GM18498 (cell line): ENCODE measurements around the gene CHCHD6.
A peak's percentile ranks its signal among the peaks of the same experiment; 100 is the strongest.

Experiments used
- ATAC-seq: cut with Tn5 transposase; IDR thresholded peaks from one replicate; pipeline ENCODE4 v1.9.1; 2021; ENCODE audit warnings: mild to moderate bottlenecking, moderate library complexity; ENCODE audit not compliant: unreplicated experiment

The CHCHD6 gene

DNA sequence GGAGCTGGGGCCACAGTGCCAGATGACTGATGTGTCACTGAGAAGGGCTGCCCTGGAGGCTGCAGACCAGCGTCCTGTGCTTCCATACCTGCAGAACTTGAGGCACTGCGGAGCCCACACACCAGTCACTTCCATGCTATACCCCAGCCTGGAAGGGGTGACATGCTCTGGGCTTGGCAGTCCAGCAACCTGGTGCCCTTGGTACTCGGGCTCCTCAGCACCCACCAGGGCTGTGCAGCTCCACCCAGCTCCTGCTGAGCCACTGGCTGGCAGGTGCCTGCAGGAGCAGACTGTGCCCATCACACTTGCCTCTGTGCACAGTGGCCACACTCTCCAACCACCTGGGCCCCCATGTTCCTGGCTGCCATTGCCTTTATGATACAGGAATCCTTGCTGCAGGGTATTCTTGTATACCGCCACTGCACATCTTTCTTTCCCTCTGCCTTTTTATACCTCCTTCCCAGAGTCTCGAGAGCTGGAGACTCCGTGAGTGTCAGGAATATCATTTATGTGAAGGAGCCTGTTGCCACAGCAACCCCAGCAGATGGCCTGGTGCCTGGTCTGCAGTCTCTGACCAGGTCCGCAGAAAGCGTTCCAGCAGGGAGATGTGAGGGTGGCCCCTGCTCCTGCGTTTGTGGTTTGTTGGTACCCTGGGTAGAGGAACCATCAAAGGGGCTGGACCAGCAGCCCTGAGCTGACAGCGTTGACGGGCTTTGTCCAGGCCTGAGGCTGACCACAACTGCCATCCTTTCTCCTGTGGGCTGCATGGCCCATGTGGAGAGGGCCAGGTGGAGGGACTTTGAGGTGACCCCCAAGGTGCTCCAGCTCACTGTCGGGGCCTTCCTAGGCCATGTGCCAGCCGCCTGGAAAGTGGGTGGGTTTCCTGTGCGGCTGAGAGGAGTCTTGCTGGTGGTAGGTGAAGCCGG lies 185.5 kb downstream of the CHCHD6 start:
- no peak for ATAC-seq

DNA sequence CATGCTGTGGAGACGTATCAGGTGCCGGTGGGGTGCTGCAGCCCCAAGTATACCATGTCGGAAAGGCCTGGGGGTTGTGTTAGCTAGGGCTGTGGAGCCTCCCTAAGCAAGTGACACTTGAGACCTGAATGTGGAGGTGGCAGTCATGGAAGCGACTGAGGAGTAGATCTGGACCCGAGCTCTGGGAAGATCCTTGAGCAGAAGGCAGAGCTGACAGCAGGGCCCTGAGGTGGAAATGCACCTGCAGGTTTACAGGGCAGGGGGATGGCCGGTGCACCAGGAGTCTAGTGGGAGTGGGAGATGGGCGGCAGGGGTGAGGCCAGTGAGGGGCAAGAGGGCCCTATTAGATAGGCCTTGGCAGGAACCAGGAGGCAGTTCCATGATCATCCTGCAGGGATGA lies 187.1 kb downstream of the CHCHD6 start:
- ATAC-seq, result no peak

DNA sequence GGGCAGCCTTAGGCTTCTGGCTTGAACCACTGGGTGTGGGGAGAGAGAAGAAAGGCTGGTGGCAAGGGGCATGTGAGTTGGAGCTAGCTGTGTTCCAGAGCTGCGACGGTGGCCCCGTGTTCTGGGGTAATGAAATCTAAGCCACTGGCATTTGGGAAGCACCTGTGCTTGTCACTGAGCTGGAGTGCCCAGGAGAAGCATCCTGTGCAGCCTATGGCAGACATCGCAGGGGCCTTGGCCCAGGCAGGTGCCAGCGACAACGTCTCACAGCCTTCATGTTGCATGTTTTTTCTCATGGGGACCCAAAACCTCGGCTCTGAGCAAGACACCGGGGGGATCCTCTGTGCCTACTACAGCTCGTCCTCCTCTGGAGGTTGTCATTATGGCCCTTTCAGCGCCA lies 187.8 kb downstream of the CHCHD6 start:
- ATAC-seq, result no peak

DNA sequence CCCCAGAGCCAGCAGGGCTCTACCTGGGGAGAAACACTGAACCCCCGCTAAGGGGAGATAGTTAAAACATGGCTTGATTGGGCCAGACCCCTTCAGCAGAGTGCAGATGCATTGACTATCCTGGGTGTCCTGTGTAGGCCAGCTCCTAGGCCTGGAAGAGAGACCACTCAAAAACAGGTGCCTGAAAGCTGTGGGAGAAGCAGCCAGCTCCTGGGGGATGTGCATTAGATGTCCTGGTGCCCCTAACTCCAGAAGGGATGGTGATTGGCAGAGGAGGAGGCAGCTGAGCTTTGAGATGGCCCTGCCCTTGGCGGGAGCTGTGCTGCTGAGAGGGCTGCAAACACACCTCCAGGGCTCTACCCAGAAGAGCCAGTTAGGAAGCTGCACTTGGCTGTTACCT lies 189.6 kb downstream of the CHCHD6 start:
- ATAC-seq, result no peak

DNA sequence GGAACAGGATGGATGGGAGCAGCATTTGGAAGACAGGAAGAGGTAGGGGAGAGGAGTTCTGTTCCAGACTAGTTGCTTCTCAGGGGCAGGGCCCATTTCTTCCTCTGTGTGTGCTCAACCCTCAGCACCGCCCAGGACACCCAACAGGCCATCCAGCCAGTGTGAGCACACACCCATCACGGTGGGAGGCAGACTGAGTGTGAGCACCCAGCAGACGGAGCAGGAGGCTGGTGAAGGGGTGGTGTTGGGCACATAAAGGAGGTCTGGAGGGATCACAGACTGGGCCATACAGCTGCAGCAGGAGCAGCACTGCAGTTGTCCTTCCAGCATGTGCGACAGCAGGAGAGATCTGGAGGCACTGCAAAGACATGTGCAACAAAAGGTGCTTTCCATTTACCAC lies 190.4 kb downstream of the CHCHD6 start:
- ATAC-seq, result no peak

DNA sequence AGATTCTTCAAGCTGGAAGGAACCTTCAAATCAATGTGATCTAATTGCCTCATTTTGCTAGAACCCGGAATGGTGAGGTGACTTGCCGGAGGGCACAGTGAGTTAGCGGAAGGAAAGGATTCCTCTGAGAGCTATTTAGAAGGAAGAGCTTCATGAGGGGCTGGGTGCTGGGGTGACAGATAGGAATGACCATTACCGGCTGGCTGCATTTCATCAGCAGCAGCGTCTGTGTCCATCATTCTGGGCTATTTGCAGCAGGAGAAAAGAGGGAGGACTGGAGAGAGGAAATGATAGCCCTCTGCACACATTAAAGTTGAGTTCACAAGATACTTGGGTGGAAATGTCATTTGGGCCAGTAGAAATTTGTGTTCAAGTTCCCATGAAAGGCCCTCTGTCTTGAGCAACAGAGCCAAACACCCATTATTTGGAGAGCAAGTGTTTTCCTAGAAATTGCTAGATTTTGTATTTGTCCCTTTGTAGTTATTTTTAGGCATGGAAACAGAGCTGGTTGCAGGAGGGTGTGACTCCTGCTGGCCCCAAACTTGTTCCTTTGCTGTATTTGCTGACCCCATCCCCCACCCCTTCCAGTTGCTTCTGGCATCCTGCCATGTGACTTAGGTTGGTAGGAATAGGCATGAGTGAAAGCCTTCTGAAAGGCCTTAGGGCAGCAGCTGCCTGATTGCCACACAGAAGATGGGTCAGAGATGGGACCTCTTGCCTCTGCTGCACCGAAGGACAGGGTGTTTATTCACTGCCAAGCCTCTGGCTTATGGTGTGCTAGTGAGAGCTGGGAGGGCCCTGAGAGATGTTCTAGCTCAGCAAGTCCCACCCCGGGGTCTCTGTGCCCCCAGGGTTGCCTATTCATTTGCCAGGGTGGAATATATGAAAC lies 191.4 kb downstream of the CHCHD6 start:
- no peak for ATAC-seq

DNA sequence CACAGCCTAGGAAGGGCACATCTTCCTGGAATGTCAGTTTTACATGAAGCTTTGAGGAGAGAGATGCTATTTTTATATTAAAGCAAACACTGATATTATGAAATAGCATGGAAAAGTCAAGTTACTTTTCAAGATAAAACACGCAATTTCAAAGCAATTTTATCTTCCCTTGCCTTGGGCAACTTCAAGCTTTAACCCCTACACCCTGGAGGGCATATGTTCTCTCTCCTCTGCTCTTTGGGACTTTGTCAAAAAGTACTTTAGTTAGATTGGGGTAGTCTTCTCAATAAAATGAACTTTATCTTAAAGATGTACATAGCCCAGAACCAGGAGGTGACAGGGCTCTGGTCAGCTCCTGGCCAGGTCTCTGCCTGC lies 192.0 kb downstream of the CHCHD6 start:
- no peak for ATAC-seq

DNA sequence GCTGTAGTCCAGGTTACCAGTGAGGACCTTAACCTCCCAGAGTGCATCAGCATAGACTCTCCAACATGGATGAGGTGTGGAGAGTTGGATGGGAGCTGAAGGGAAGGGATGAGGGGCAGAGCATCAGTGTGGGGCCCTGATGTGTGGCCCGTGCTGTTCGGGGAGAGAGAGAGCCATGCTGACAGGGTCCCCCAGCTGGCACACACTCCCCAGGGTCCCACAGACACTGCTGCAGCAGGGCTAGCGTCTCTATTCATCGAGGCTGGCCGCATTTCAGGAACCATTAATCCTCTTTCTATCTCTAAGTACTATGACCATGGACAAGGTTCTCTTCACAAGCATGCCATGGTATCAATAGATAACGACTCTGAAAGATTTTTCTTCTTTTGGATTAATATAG lies 192.9 kb downstream of the CHCHD6 start:
- no peak for ATAC-seq

DNA sequence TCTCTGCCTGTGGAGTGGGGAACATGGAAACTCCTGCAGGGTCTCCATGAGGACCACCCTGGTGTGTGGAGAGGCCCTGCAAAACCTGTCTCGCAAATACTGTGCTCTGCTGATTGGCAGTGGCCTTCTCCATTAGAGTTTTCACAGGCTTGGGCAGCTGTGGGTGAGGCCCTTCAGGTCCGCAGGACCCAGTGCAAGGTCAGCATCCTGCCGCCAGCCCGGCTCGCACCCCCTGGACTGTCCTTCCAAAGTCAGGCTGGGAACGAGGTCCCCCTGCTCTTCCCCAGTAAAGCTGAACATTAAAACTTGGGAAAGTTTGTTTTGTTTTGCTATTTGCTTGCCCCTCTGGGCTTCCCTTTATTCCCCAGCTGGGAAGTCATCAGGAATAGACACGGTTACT lies 193.9 kb downstream of the CHCHD6 start:
- ATAC-seq, result no peak

DNA sequence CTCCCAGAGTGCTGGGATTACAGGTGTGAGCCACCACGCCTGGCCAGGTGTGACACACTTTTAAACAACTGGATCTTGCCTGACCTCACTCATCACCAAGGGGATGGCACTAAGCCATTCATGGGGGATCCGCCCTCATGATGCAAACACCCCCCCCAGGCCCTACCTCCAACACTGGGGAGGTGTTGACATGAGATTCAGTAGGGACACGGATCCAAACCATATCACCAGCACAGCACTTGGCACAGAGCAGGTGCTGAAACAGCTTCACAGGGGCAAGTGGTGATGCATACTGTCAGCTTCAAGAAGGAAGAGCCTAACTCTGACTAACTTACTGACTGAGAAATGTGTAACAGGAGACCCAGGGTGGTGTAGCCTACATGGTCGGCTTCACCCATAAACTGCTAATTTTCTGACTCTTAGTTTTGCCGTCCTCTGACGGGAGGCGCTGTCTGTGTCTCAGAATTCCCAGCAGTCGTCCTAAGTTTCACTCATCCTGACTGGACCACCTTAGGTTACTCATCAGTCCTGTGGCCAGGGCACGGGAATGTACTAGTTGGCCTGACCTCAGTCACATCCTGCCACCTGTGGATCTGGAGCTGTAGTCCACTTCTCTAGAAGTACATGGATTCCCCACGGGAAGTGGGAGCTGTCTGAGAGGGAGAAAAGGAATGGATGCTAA lies 197.0 kb downstream of the CHCHD6 start:
- no peak for ATAC-seq

DNA sequence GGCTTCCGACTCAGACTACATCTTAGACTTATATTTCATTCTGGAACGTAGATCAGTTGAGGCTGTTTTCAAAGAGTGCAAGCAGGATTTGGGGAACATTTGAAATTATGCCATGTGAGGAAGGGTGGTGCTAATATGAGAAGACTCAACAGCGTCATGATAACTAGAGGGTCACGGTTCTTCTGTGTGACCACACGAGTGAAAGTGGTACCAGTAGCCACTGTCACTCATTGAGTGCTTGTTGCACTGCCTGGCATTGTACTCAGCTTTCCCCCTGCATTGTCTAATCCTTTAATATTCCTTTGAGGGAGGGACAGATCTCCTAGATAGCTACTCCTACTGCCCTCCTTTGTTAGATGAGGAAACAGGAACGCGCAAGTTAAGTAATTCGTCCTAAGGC lies 197.6 kb downstream of the CHCHD6 start:
- no peak for ATAC-seq

DNA sequence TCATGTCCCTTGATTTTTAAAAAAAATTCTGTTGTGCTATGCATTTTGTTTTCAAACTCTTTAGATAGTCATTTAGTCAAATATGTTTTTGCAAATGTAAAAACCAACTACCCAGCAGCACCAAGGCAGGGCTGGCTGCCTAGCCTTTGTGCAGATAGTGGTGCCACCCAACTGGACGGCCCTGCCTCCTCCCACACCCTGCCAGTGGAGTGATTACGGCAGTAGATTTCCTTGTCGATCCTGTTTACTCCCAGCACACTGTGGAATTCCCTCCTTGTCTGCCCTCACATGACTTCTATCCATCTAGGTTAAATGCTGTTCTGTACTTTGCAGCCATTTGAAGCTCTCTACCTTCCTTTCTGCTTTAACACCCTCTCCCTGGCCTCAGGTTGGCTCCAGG lies 199.5 kb downstream of the CHCHD6 start:
- no peak for ATAC-seq

DNA sequence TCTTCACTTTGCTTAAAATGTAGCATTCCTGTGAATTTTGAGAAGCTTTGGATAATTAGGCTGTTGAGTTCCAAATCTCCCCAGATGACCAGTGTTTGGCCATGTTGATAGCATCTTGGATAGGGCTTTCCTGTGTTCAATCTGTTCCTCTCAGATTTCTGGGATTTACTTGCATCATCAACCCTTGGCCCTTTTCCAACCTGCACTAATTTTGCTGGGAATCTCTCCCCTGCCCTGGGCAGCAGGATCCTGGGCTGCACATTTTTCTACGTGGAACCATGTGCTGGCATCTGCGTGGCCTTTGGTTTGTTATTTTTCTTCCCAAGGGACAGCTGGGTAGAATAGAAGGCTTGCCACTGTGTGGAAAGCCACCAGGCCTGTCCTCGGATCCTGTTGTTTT lies 203.5 kb downstream of the CHCHD6 start:
- ATAC-seq, result no peak

DNA sequence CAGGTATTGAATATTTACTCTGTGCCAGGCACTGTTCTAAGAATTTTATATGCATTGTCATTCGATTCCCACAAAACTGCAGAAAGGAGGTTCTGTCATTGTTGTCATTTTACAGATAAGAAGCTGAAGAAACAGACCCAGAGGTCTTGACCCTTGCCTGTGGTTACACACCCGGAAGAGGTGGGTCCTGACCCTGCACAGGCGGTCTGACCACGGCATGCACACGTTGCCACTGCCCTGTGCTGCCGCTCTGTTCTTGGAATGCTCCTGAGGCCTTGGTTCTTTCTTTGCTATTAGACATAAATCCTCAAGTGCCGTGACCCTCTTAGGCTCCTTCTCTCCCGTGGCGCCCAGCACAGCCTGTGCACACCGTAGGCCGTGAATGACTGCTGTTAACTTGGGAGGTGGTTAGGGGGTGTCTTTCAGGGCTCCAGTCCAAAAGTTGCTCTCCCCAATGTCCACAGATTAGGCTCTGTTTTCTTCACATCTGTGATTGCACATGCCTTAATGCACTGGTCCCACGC lies 204.8 kb downstream of the CHCHD6 start:
- ATAC-seq, result no peak

DNA sequence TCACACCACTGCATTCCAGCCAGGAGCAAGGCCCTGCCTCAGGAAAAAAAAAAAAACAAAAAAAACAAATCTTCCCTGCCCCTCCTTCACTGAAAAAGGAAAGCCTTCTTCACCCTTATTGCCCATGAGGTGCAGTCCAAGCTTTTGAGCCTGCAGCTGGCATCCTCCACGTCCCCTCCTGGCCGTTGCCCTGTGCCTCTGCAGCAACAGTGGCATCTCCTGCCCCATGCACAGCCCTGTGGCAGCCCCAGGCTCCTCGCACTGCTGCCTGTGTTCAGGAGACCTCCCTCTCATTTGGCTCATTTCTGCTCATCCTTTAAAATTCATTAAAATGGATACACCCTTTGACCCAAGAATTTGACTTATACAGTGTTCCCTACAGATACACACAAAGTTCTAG lies 206.2 kb downstream of the CHCHD6 start:
- ATAC-seq, result no peak

DNA sequence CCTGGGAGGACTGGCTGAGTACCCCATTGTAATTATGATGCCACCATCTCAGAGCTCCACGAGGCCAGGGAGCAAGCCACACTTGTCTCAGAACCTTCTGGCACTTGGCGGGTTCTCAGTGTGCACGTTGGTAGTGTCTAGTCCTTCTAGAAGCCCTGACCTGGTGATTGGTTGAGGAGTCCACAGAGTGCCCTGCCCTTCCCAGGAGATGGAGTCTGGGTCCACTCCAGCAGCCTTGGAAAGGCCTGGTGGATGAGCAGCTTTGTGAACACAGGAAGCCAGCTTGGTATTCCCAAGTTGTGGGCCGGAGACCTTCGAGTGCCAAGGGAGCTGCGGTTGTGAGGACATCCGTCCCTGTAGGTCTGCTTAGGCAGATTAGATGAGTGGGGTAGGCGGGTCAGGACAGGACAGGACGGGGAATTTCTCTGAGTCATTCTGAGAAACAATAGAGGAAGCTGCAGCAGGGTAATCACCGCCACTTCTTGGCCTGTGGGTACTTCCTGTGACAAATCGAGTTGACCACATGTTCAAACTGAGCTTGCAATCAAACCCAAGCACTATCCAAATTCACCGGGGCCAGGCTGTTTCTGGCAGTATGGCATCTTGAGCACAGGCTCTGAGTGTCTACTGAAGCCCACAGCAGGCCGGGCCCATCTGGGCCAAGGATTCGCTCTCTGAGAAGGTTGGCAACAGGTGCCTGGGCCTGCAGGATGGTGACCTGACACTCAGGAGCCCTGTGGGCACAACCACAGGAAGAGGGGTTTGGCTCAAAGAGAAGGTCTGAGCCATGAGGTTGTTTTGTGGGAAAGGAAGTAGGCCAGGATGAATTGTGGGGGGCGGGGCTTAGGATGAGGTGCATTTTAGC lies 207.4 kb downstream of the CHCHD6 start:
- peak; percentile 97 for ATAC-seq

DNA sequence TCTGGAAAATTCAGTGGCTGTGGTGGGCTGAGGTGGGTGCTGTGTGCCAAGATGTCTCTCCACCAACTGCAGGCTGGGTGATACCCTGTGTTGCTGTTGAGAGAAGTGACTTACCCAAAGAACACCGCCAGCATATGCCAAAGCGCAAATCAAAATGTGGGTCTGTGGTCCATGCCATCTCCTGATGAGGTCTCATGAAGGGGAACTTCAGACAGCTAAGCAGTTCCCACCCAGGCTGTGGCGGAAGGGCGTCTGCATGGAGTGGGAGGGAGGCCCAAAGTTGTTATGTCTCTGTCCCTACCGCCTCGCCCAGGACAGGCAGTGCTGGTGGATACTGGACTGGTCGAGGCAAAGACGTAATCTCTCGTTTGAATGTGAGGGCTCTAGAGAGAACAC lies 208.0 kb downstream of the CHCHD6 start:
- no peak for ATAC-seq

DNA sequence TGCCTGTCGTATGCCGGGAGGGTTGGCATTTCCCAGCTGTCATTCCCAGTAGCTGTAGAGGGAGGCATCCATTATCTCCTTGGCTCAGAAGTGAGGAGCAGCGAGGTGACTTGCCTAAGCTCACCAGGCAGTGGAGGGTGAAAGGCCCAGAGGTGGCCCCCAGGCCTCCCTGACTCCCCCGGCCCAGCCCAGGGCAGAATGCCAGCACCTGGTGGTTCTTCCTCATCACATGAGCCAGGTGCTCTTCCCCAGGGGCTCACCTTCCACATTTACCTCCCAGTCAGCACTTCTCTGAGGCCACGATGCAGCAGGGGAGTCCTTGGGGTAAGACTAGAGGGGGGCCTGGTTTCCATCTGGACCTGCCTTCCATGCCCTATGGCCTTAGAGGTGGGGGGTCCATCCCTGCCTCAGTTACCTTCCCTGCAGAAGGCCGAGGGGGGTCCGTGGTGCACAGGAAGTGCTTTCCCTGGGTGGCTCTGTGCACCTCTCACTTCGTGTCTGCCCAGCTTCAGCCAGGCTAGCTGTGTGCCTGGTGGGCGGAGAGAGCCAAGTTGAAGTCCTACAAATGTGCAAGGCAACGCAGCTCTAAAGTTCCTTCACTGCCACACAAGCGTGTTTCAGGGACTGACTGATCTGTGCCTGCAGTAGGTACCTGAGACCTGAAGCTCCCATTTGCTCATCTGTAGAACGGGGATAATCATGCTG lies 208.6 kb downstream of the CHCHD6 start:
- ATAC-seq, result no peak

DNA sequence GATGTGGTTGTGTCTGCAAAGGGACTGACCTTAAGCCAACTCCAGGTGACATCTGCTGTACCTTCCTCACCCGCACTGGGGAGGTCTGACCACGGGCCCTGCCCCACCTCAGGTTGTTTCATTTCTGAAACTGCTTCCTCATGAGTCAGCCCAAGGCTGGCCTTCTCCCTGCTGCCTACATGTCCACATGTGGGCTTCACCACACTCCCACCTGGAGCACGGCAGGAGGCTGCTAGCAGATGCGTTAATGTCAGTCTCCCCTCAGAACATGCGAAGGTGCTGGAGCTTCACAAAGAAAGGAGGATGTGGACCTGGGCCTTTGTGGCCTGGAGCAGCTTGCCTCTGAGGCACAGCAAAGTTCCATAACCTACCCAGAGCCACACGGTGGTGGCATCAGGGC lies 209.5 kb downstream of the CHCHD6 start:
- no peak for ATAC-seq

DNA sequence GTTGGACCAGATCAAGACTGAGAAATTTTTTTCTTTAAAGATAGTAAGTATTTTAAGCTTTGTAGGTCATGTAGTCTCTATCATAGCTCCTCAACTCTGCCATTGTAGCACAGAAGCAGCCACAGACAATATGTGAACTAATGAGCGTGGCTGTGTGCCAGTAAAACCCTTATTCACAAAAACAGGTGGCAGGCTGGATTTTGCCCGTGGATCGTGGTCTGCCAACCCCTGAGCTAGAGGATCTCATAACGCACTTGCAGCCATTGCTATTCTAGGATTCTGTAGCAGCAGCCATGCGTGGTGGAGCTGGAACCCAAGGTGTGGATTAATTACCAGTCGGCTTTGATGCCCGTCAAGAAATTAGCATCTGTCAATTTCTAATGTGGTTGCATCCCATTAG lies 210.2 kb downstream of the CHCHD6 start:
- no peak for ATAC-seq
